GM12878 (cell line): ENCODE data around the gene AXIN1. TPM values are rescaled to one million over a fixed set of nuclear protein-coding genes. Genes with fewer than 3 reads are reported as not detected.

ENCODE experiments used
- ASH2L ChIP-seq: fragments of 300-600, 200-600 bp; sonication (generic); IDR thresholded peaks from 2 replicates; pipeline ENCODE4 v1.6.1; 2017; ENCODE audit warnings: low read depth, mild to moderate bottlenecking, borderline replicate concordance
- BACH1 ChIP-seq: fragments of 450-650 bp; IDR thresholded peaks from 2 replicates; pipeline ENCODE4 v1.6.1; 2017; ENCODE audit warnings: mild to moderate bottlenecking, borderline replicate concordance
- CHD2 ChIP-seq: IDR thresholded peaks from 2 replicates; pipeline ENCODE4 v1.6.1; 2011; ENCODE audit warnings: low read depth, low read length, improper control_type of control experiment, borderline replicate concordance
- FOS ChIP-seq: IDR thresholded peaks from 3 replicates; pipeline ENCODE4 v1.6.1; 2011; ENCODE audit warnings: borderline replicate concordance; ENCODE audit not compliant: insufficient read length; ENCODE audit errors: extremely low read depth
- FOXK2 ChIP-seq: fragments of 450-650 bp; IDR thresholded peaks from 2 replicates; pipeline ENCODE4 v1.6.1; 2017; ENCODE audit warnings: mild to moderate bottlenecking, moderate library complexity
- GATAD2B ChIP-seq: fragments of 450-650 bp; conservative IDR thresholded peaks from 2 replicates; pipeline ENCODE4 v1.6.1; 2017; ENCODE audit warnings: low read depth, mild to moderate bottlenecking, moderate library complexity
- LARP7 ChIP-seq: fragments of 450-650 bp; IDR thresholded peaks from 2 replicates; pipeline ENCODE4 v1.6.1; 2017; ENCODE audit warnings: mild to moderate bottlenecking
- NR2F1 ChIP-seq: fragments of 450-650 bp; conservative IDR thresholded peaks from 2 replicates; pipeline ENCODE4 v1.6.1; 2017; ENCODE audit warnings: mild to moderate bottlenecking
- RAD51 ChIP-seq: fragments of 450-650 bp; IDR thresholded peaks from 2 replicates; pipeline ENCODE4 v1.6.1; 2016; ENCODE audit warnings: moderate library complexity, mild to moderate bottlenecking, inconsistent platforms
- RELA ChIP-seq: fragments of 450-650 bp; IDR thresholded peaks from 2 replicates; pipeline ENCODE4 v1.8.0; 2014; ENCODE audit warnings: borderline replicate concordance; ENCODE audit not compliant: partially characterized antibody
- SIN3A ChIP-seq: IDR thresholded peaks from 2 replicates; pipeline ENCODE4 v1.6.1; 2012; ENCODE audit warnings: low read depth, low read length, improper control_type of control experiment
- SREBF2 ChIP-seq: IDR thresholded peaks from 2 replicates; pipeline ENCODE4 v1.6.1; 2012; ENCODE audit warnings: mild to moderate bottlenecking, low read length
- SRF ChIP-seq, 2 experiments: IDR thresholded peaks; 2 replicates each; pipeline ENCODE4 v1.6.1; 2011; ENCODE audit warnings: low read depth in 2 of 2, low read length in 2 of 2, mild to moderate bottlenecking in 1 of 2, moderate library complexity in 1 of 2
- YY1 ChIP-seq: IDR thresholded peaks from 2 replicates; pipeline ENCODE4 v1.6.1; 2011; ENCODE audit warnings: low read depth, mild to moderate bottlenecking, low read length
- polyA plus RNA-seq, 11 experiments: library from polyadenylated mRNA; depleted of rRNA in 4 of 11; unstranded in 6 of 11; stranded (reverse) in 5 of 11; fragments of >200 nt; fragmentation: Nextera tagmentation in 4 of 11; fragmentation: Illumina TruSeq in 1 of 11; extraction: Ambion mirVana in 4 of 11; extraction: Trizol in 1 of 11; gene quantifications; 1 replicate in 1 of 11; 2 replicates in 10 of 11; pipeline versions ENCODE4 v1.2.1 to v1.2.3, GENCODE V29; 2011 to 2016; ENCODE audit warnings: inconsistent platforms in 2 of 11, missing spikeins in 2 of 11, low read depth in 1 of 11
- total RNA-seq, 4 experiments: library from RNA; depleted of rRNA in 3 of 4; stranded (reverse); fragments of >200 nt in 3 of 4; fragmentation: Illumina TruSeq in 1 of 4; extraction: Trizol in 1 of 4; gene quantifications; 2 replicates each; pipeline versions ENCODE4 v1.2.1 to v1.2.3, GENCODE V29; 2013 to 2021
- TF ChIP-seq, protein P1 (sequence below): IDR thresholded peaks from 2 replicates; pipeline ENCODE4 v1.6.1; 2012; ENCODE audit warnings: mild to moderate bottlenecking, low read depth, low read length
- TF ChIP-seq, protein P2 (sequence below): IDR thresholded peaks from 2 replicates; pipeline ENCODE4 v1.6.1; 2012; ENCODE audit warnings: low read depth, low read length, improper control_type of control experiment
- TF ChIP-seq, protein P3 (sequence below): fragments of 450-650 bp; IDR thresholded peaks from 2 replicates; pipeline ENCODE4 v1.6.1; 2018; ENCODE audit warnings: borderline replicate concordance, mild to moderate bottlenecking; ENCODE audit not compliant: partially characterized antibody
- TF ChIP-seq, protein P4 (sequence below): fragments of 450-650 bp; formaldehyde crosslinking; IDR thresholded peaks from 2 replicates; pipeline ENCODE4 v1.4.0; 2020; ENCODE audit warnings: mild to moderate bottlenecking, moderate library complexity
- TF ChIP-seq, protein P5 (sequence below): IDR thresholded peaks from 2 replicates; pipeline ENCODE4 v1.6.1; 2012; ENCODE audit warnings: low read depth, low read length, improper control_type of control experiment

Gene AXIN1
- total and polyA plus RNA-seq, 10 of the 15 experiments (the other 5 are each of a cell fraction or from before 2014, with no cell fraction given), result 0.26 to 27.1 (median 7.7) TPM

DNA sequence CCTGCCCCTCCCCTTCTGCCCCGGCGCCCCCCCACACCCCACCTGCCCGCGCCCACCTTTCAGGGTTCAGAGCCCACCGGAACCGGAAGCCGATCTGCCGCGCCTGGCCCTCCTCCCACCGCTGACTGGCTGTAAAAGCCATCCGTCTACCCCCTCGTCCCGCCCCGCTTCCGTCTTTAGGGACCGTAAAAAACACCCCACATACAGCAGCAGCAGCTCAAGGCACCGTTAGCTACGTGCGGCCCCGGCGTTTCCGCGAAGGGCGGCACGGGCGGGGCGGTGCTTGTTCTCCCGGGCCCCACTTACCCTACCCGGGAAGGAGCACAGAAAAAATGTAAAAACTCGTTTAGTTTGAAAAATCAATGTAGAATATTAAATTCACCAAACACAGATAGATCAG is 17.9 kb upstream of the AXIN1 start, which contains the start of gene MRPL28 (continued):
- TF ChIP-seq, protein P1, sequence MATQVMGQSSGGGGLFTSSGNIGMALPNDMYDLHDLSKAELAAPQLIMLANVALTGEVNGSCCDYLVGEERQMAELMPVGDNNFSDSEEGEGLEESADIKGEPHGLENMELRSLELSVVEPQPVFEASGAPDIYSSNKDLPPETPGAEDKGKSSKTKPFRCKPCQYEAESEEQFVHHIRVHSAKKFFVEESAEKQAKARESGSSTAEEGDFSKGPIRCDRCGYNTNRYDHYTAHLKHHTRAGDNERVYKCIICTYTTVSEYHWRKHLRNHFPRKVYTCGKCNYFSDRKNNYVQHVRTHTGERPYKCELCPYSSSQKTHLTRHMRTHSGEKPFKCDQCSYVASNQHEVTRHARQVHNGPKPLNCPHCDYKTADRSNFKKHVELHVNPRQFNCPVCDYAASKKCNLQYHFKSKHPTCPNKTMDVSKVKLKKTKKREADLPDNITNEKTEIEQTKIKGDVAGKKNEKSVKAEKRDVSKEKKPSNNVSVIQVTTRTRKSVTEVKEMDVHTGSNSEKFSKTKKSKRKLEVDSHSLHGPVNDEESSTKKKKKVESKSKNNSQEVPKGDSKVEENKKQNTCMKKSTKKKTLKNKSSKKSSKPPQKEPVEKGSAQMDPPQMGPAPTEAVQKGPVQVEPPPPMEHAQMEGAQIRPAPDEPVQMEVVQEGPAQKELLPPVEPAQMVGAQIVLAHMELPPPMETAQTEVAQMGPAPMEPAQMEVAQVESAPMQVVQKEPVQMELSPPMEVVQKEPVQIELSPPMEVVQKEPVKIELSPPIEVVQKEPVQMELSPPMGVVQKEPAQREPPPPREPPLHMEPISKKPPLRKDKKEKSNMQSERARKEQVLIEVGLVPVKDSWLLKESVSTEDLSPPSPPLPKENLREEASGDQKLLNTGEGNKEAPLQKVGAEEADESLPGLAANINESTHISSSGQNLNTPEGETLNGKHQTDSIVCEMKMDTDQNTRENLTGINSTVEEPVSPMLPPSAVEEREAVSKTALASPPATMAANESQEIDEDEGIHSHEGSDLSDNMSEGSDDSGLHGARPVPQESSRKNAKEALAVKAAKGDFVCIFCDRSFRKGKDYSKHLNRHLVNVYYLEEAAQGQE, result no peak
- TF ChIP-seq SREBF2 (no peak), ASH2L (no peak), FOS (no peak), NR2F1 (no peak), LARP7 (no peak), SIN3A (no peak), BACH1 (0 out of 2 replicates have a peak, but pooled peaks have one; percentile 23), RELA (no peak), FOXK2 (no peak), YY1 (peak; percentile 86), SRF (IDR thresholded peaks at IDR 0.05; ENCODE audit: low read depth in 2 of 2, low read length in 2 of 2) (no peak), GATAD2B (no peak), RAD51 (no peak), CHD2 (peak; percentile 90)
- TF ChIP-seq, protein P2, sequence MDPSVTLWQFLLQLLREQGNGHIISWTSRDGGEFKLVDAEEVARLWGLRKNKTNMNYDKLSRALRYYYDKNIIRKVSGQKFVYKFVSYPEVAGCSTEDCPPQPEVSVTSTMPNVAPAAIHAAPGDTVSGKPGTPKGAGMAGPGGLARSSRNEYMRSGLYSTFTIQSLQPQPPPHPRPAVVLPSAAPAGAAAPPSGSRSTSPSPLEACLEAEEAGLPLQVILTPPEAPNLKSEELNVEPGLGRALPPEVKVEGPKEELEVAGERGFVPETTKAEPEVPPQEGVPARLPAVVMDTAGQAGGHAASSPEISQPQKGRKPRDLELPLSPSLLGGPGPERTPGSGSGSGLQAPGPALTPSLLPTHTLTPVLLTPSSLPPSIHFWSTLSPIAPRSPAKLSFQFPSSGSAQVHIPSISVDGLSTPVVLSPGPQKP, result peak; percentile 64
- TF ChIP-seq, protein P3, sequence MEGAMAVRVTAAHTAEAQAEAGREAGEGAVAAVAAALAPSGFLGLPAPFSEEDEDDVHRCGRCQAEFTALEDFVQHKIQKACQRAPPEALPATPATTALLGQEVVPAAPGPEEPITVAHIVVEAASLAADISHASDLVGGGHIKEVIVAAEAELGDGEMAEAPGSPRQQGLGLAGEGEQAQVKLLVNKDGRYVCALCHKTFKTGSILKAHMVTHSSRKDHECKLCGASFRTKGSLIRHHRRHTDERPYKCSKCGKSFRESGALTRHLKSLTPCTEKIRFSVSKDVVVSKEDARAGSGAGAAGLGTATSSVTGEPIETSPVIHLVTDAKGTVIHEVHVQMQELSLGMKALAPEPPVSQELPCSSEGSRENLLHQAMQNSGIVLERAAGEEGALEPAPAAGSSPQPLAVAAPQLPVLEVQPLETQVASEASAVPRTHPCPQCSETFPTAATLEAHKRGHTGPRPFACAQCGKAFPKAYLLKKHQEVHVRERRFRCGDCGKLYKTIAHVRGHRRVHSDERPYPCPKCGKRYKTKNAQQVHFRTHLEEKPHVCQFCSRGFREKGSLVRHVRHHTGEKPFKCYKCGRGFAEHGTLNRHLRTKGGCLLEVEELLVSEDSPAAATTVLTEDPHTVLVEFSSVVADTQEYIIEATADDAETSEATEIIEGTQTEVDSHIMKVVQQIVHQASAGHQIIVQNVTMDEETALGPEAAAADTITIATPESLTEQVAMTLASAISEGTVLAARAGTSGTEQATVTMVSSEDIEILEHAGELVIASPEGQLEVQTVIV, result peak; percentile 52
- TF ChIP-seq, protein P4, sequence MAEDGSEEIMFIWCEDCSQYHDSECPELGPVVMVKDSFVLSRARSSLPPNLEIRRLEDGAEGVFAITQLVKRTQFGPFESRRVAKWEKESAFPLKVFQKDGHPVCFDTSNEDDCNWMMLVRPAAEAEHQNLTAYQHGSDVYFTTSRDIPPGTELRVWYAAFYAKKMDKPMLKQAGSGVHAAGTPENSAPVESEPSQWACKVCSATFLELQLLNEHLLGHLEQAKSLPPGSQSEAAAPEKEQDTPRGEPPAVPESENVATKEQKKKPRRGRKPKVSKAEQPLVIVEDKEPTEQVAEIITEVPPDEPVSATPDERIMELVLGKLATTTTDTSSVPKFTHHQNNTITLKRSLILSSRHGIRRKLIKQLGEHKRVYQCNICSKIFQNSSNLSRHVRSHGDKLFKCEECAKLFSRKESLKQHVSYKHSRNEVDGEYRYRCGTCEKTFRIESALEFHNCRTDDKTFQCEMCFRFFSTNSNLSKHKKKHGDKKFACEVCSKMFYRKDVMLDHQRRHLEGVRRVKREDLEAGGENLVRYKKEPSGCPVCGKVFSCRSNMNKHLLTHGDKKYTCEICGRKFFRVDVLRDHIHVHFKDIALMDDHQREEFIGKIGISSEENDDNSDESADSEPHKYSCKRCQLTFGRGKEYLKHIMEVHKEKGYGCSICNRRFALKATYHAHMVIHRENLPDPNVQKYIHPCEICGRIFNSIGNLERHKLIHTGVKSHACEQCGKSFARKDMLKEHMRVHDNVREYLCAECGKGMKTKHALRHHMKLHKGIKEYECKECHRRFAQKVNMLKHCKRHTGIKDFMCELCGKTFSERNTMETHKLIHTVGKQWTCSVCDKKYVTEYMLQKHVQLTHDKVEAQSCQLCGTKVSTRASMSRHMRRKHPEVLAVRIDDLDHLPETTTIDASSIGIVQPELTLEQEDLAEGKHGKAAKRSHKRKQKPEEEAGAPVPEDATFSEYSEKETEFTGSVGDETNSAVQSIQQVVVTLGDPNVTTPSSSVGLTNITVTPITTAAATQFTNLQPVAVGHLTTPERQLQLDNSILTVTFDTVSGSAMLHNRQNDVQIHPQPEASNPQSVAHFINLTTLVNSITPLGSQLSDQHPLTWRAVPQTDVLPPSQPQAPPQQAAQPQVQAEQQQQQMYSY (CRISPR knock-in tag), result no peak
- TF ChIP-seq, protein P5, sequence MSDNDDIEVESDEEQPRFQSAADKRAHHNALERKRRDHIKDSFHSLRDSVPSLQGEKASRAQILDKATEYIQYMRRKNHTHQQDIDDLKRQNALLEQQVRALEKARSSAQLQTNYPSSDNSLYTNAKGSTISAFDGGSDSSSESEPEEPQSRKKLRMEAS, result no peak
